AG09309 (cell line): Measurements from ENCODE around the gene CTNND2.

Experiments
- DNase-seq: peaks from one replicate; pipeline ENCODE4 v3.0.0-alpha.2; 2010; ENCODE audit warnings: low read depth
- H3K4me3 ChIP-seq: 2 replicates; pipeline ENCODE4 v1.5.1; 2011; ENCODE audit warnings: mild to moderate bottlenecking, low read depth, low read length, moderate library complexity; ENCODE audit not compliant: control insufficient read depth
- TF ChIP-seq, protein P1 (sequence below): IDR thresholded peaks from 2 replicates; pipeline ENCODE4 v1.5.1; 2011; ENCODE audit warnings: mild to moderate bottlenecking, low read depth, low read length, inconsistent platforms; ENCODE audit not compliant: insufficient read depth, control insufficient read depth; ENCODE audit errors: missing control alignments

CTNND2 gene

DNA sequence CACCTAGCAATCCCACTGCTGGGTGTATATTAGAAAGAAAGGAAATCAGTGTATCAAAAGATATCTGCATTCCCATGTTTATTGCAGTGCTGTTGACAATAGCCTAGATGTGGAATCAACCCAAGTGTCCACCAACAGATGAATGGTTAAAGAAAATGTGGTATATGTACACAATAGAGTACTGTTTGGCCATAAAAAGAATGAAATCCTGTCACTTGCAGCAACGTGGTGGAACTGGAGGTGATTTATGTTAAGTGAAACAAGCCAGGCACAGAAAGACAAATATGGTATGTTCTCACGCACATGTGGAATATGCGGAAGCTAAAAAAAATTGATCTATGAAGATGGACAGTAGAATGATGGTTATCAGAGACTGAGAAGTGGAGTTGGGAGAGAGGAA, 921.6 kb downstream of the CTNND2 start:
- no peak overlapping the region for H3K4me3 ChIP-seq
- TF ChIP-seq, protein P1, sequence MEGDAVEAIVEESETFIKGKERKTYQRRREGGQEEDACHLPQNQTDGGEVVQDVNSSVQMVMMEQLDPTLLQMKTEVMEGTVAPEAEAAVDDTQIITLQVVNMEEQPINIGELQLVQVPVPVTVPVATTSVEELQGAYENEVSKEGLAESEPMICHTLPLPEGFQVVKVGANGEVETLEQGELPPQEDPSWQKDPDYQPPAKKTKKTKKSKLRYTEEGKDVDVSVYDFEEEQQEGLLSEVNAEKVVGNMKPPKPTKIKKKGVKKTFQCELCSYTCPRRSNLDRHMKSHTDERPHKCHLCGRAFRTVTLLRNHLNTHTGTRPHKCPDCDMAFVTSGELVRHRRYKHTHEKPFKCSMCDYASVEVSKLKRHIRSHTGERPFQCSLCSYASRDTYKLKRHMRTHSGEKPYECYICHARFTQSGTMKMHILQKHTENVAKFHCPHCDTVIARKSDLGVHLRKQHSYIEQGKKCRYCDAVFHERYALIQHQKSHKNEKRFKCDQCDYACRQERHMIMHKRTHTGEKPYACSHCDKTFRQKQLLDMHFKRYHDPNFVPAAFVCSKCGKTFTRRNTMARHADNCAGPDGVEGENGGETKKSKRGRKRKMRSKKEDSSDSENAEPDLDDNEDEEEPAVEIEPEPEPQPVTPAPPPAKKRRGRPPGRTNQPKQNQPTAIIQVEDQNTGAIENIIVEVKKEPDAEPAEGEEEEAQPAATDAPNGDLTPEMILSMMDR = no peak
- no peak for DNase-seq

DNA sequence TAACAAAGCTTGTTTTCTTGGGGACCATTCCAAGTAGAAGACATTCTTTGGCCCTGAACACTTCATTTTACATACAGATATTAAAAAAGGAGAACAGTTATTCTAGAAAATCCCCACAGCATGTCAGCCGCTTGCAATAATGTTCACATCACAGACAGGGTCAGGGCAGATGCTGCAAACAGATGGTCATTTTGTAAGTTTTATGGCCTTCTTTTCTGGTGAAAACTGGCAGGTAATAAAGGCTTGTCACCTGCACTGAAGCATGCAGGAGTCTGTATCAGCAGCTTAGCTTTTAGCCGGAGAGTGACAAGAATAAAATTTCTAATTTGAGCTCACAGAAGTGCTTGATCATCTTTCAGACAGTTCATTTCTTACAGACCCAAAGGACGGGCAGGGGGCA, 922.3 kb downstream of the CTNND2 start:
- TF ChIP-seq, protein P1 = no peak
- no peak for DNase-seq
- H3K4me3 ChIP-seq = no peak overlapping the region

DNA sequence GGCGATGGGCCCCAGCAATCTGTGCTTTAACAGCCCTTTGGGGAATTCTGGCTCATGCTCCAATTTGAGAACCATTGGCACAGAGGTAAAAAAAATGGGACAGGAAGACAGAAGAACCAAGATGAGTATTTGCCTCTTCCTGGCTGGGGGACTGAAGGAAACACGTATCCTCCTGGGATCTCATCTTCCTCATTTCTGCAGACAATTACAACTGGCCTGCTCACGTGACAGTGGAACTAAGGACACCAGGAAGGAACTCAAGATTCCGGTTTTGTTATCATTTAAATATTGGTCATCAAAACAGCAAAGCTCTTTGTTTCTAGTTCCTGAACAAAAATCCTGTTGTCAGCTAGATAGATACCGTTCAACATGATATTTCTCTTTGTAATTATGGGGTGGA, 927.2 kb downstream of the CTNND2 start:
- H3K4me3 ChIP-seq = no peak overlapping the region
- TF ChIP-seq, protein P1 = no peak
- DNase-seq = no peak

DNA sequence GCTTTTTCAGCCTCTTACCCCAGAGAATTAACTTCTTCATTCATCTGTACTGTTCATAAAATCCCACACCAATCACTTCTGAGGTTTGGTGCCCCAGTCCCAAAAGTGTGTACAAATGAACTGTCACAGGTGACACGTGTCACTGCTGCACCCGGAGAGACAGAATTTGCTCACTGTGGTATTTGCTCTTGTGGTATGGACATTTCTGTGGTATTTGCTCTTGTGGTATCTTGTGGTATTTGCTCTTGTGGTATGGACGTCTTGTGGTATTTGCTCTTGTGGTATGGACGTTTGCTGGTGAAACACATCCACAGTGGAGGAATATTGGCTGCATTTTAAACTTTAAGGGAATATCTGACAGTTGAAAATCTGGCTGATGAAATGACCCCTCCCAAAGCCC, 928.3 kb downstream of the CTNND2 start:
- TF ChIP-seq, protein P1 = no peak
- no peak for DNase-seq
- no peak overlapping the region for H3K4me3 ChIP-seq

DNA sequence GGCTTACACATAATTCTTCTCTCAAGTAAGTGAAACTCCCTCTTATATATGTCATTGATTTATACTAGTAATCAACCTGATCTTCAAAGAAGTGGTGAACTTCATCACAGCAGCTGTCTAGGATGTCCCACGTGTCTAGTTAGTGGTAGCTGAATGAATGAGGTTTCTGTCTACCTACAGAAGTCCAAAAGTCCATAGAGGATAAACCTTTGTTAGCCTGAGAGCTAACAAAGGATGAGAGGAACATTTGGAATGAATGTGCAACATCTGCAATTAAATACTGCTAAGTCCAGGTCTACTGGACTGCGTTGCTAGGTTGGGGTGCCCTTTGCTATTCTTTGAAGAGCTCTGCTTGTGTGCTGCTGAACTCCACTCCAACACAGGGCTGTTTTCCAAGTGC, 929.4 kb downstream of the CTNND2 start:
- no peak for DNase-seq
- no peak overlapping the region for H3K4me3 ChIP-seq
- TF ChIP-seq, protein P1 = no peak

DNA sequence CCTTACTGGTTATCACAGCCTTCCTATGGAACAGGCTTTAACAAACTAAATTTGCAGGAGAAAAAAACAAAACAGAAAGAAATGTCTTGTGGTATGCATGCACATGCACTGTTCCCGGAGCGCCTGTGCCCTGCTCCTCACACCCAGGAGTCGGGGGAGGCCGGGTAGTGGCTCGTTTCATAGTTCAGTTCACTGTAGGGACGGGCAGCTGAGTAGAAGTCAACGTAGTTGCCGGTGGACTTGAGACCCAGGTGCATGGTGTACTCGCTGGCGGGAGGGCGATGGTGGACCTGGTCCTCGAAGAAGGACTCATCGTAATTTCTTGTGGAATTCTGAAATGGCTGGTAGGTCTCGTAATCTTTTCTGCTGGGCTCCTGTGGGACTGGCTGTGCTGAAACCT, 930.9 kb downstream of the CTNND2 start:
- TF ChIP-seq, protein P1 = no peak
- no peak for DNase-seq

DNA sequence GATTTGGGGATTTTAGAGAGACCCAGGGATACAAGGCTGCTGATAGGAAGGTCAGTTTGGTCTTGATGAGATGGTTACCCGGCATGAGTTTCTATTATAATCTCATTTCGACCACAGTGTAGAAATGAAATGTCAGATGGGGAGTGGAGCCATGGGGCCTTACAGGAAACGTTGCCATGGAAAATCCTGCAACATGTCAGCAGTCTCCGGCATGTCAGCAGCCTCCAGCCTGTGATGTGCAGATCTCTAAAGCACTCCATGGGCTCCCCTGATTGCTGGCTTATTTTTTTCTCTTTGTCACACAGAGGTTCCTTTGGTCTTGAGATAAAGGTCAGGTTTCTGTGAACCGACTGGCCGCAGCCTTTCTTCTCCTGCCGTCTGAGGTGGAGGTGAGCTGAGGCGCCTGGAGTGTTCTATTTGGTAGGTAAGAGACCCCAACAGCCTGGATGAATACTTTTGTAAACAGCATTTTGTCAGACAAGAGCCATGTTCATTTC, 934.5 kb downstream of the CTNND2 start:
- H3K4me3 ChIP-seq = no peak overlapping the region
- no peak for DNase-seq

More for the DNA sequence above, 930.9 kb downstream of the CTNND2 start:
- H3K4me3 ChIP-seq = no peak overlapping the region

More for the DNA sequence above, 934.5 kb downstream of the CTNND2 start:
- TF ChIP-seq, protein P1 = no peak
